CD14-positive monocyte (primary cell): Measurements from ENCODE around the gene CRYBA2. TPM values are rescaled to one million over a fixed set of nuclear protein-coding genes. Genes with fewer than 3 reads are reported as not detected.

Experiments used
- DNase-seq, 3 donors: peaks; one replicate each; pipeline ENCODE4 v3.0.0-alpha.2; 2011 to 2022
- H2AFZ ChIP-seq: 2 replicates; pipeline ENCODE4 v1.6.0; 2012; ENCODE audit warnings: mild to moderate bottlenecking, low read depth, low read length, inconsistent platforms; ENCODE audit not compliant: insufficient read depth, poor library complexity, severe bottlenecking
- H3K27ac ChIP-seq, 2 donors: 1 replicate in 1 of 2; 2 replicates in 1 of 2; pipeline ENCODE4 v1.5.1; 2012 to 2013; ENCODE audit warnings: low read length in 2 of 2, control low read depth in 1 of 2, inconsistent platforms in 1 of 2, low read depth in 1 of 2, mild to moderate bottlenecking in 1 of 2
- H3K27me3 ChIP-seq, 2 donors: one replicate each; pipeline versions ENCODE4 v1.6.0 to v1.6.1; 2011 to 2013; ENCODE audit warnings: low read length in 2 of 2; ENCODE audit not compliant: control insufficient read depth in 2 of 2, insufficient read depth in 2 of 2
- H3K36me3 ChIP-seq, 2 donors: replicated peaks in 1 of 2; 1 replicate in 1 of 2; 2 replicates in 1 of 2; pipeline versions ENCODE4 v1.5.1 to v1.6.1; 2012 to 2013; ENCODE audit warnings: low read length in 2 of 2, control low read depth in 1 of 2, inconsistent platforms in 1 of 2, mild to moderate bottlenecking in 1 of 2; ENCODE audit not compliant: insufficient read depth in 2 of 2, control insufficient read depth in 1 of 2
- H3K4me1 ChIP-seq, 2 donors: 1 replicate in 1 of 2; 2 replicates in 1 of 2; pipeline versions ENCODE4 v1.5.1 to v1.6.1; 2012 to 2013; ENCODE audit warnings: low read length in 2 of 2, control low read depth in 1 of 2, inconsistent platforms in 1 of 2, mild to moderate bottlenecking in 1 of 2, moderate library complexity in 1 of 2; ENCODE audit not compliant: insufficient read depth in 2 of 2, control insufficient read depth in 1 of 2
- H3K4me2 ChIP-seq: replicated peaks from 2 replicates; pipeline ENCODE3; 2012; ENCODE audit warnings: low read length, moderate library complexity, mild to moderate bottlenecking; ENCODE audit not compliant: poor library complexity, severe bottlenecking; ENCODE audit errors: extremely low read depth
- H3K4me3 ChIP-seq, 3 experiments: fragments of 200-600 bp in 1 of 3; sonication (generic) in 1 of 3; replicated peaks in 1 of 3; 1 replicate in 2 of 3; 2 replicates in 1 of 3; pipeline ENCODE4 v1.5.1; 2011 to 2013; ENCODE audit warnings: low read length in 3 of 3, mild to moderate bottlenecking in 3 of 3, control low read depth in 2 of 3, low read depth in 2 of 3, inconsistent platforms in 1 of 3, moderate library complexity in 1 of 3
- H3K79me2 ChIP-seq: 2 replicates; pipeline ENCODE4 v1.6.0; 2012; ENCODE audit warnings: mild to moderate bottlenecking, control low read depth, inconsistent platforms, low read length, moderate library complexity; ENCODE audit not compliant: insufficient read depth
- H3K9ac ChIP-seq: 2 replicates; pipeline ENCODE4 v1.6.0; 2017; ENCODE audit warnings: low read length, mild to moderate bottlenecking; ENCODE audit not compliant: insufficient read depth, poor library complexity, severe bottlenecking
- H3K9me3 ChIP-seq, 2 donors: replicated peaks in 1 of 2; 1 replicate in 1 of 2; 2 replicates in 1 of 2; pipeline versions ENCODE4 v1.5.1 to v1.6.1; 2012 to 2013; ENCODE audit warnings: low read length in 2 of 2, control low read depth in 1 of 2; ENCODE audit not compliant: control insufficient read depth in 1 of 2, insufficient read depth in 1 of 2
- H4K20me1 ChIP-seq: 2 replicates; pipeline ENCODE4 v1.6.0; 2012; ENCODE audit warnings: mild to moderate bottlenecking, low read length, control low read depth, moderate library complexity; ENCODE audit not compliant: insufficient read depth
- H3K27ac Mint-ChIP-seq, 7 donors: one replicate each; pipeline ENCODE4 v1.8.0; 2020; ENCODE audit warnings: mild to moderate bottlenecking in 7 of 7, mixed read lengths in 7 of 7, moderate library complexity in 6 of 7, inconsistent platforms in 2 of 7
- H3K27me3 Mint-ChIP-seq, 3 donors: one replicate each; pipeline ENCODE4 v1.8.0; 2021 to 2022; ENCODE audit warnings: low read depth in 3 of 3, mild to moderate bottlenecking in 3 of 3, mixed read lengths in 3 of 3, moderate library complexity in 3 of 3, inconsistent platforms in 1 of 3
- H3K36me3 Mint-ChIP-seq, 2 donors: one replicate each; pipeline ENCODE4 v1.8.0; 2020; ENCODE audit warnings: mixed read lengths in 2 of 2, inconsistent platforms in 1 of 2, mild to moderate bottlenecking in 1 of 2
- H3K4me1 Mint-ChIP-seq: one replicate; pipeline ENCODE4 v1.8.0; 2020; ENCODE audit warnings: mild to moderate bottlenecking, mixed read lengths
- H3K4me3 Mint-ChIP-seq, 2 donors: one replicate each; pipeline ENCODE4 v1.8.0; 2020; ENCODE audit warnings: mild to moderate bottlenecking in 2 of 2, mixed read lengths in 2 of 2, moderate library complexity in 1 of 2
- H3K9me3 Mint-ChIP-seq, 7 donors: one replicate each; pipeline ENCODE4 v1.8.0; 2020 to 2022; ENCODE audit warnings: mixed read lengths in 7 of 7, mild to moderate bottlenecking in 6 of 7, moderate library complexity in 6 of 7, inconsistent platforms in 2 of 7
- CTCF ChIP-seq: fragments of 200-600 bp; IDR thresholded peaks from one replicate; pipeline ENCODE4 v1.8.0; 2022; ENCODE audit warnings: antibody characterized with exemption, mild to moderate bottlenecking
- WGBS: methylation state at CpG from one replicate; pipeline ENCODE4 v1.1.5; 2013; ENCODE audit warnings: missing lambda C conversion rate; ENCODE audit not compliant: insufficient coverage; 5-methylcytosine and 5-hydroxymethylcytosine counted together
- intact Hi-C, 2 donors: fragments of 100-400 bp; cut with micrococcal nuclease; formaldehyde crosslinking; loops; one replicate each; pipeline versions ENCODE4 v1.15.0 to v1.15.1; 2023
- polyA plus RNA-seq, 3 donors: library from polyadenylated mRNA; depleted of rRNA in 1 of 3; unstranded in 2 of 3; stranded (reverse) in 1 of 3; fragments of 300-500 nt in 2 of 3; fragments of >200 nt in 1 of 3; fragmentation: Illumina TruSeq in 2 of 3; gene quantifications; 1 replicate in 2 of 3; 2 replicates in 1 of 3; pipeline ENCODE4 v1.2.3, GENCODE V29; 2012 to 2021

CRYBA2 gene
- polyA plus RNA-seq, 3 donors = not detected

- Histone ChIP-seq H3K79me2 (no peaks in the 10 kb centered on the region), H3K4me1 (no peaks in the 10 kb centered on the region), H3K9ac (no peak overlapping the region), H2AFZ (no peak overlapping the region), H3K4me3 (no peak overlapping the region), H3K4me2 (no peak overlapping the region), H4K20me1 (no peaks in the 10 kb centered on the region), H3K36me3 (no peaks in the 10 kb centered on the region), H3K27ac (no peak overlapping the region), H3K9me3 (no peaks in the 10 kb centered on the region), H3K27me3 (peaks cover 22 to 36% of the 10 kb centered on the region in 2 donors)
- Mint-ChIP-seq H3K9me3 (peaks cover 0 to 5% (median 1%) of the 10 kb centered on the region in 7 donors), H3K27ac (no peak overlapping the region), H3K27me3 (peaks cover 26 to 76% (median 57%) of the 10 kb centered on the region in 3 donors), H3K4me3 (no peak overlapping the region), H3K4me1 (no peaks in the 10 kb centered on the region), H3K36me3 (no peaks in the 10 kb centered on the region)
- 15% methylated on average over 1 of the region's 1 CpG for WGBS
- DNase-seq = no peak
- no peak for TF ChIP-seq CTCF
- intact Hi-C loops = no loop called here
Measured at GRCh38 chr2:218970894-218971293, 22.3 kb downstream of the CRYBA2 start.

GRCh38 chr2:218964041-218964771, 29.0 kb downstream of the CRYBA2 start:
- Mint-ChIP-seq H3K9me3 (peaks cover 2 to 33% (median 20%) of the 10 kb centered on the region in 7 donors), H3K4me1 (peaks cover 8% of the 10 kb centered on the region), H3K27ac (no peak overlapping the region), H3K36me3 (peaks cover 0 to 4% of the 10 kb centered on the region in 2 donors), H3K27me3 (peaks cover 68 to 88% (median 76%) of the 10 kb centered on the region in 3 donors), H3K4me3 (peak overlapping the region in 1 of 2 donors; percentile 72)
- Histone ChIP-seq H3K36me3 (no peaks in the 10 kb centered on the region), H3K9me3 (peaks cover 2 to 37% of the 10 kb centered on the region in 2 donors), H3K4me3 (no peak overlapping the region), H3K27ac (no peak overlapping the region), H3K79me2 (no peaks in the 10 kb centered on the region), H4K20me1 (no peaks in the 10 kb centered on the region), H3K27me3 (peaks cover 48 to 64% of the 10 kb centered on the region in 2 donors), H2AFZ (no peak overlapping the region), H3K4me1 (peaks cover 0 to 8% of the 10 kb centered on the region in 2 donors), H3K4me2 (no peak overlapping the region), H3K9ac (no peak overlapping the region)
- 60% methylated on average over 4 of the region's 5 CpGs for WGBS
- intact Hi-C loops = no loop called here
- no peak for DNase-seq
- no peak for TF ChIP-seq CTCF
